HG03135 (cell line): Measurements from ENCODE around the gene GIMAP2.
"Not testable (repeated sequence)": the region's sequence is repeated elsewhere in the genome, so short reads cannot be mapped to it uniquely, and the experiment has no call there.

Experiments used
- ATAC-seq: cut with Tn5 transposase; IDR thresholded peaks from one replicate; pipeline ENCODE4 v1.9.1; 2021; ENCODE audit warnings: mild to moderate bottlenecking, moderate library complexity; ENCODE audit not compliant: unreplicated experiment

GIMAP2 gene

DNA sequence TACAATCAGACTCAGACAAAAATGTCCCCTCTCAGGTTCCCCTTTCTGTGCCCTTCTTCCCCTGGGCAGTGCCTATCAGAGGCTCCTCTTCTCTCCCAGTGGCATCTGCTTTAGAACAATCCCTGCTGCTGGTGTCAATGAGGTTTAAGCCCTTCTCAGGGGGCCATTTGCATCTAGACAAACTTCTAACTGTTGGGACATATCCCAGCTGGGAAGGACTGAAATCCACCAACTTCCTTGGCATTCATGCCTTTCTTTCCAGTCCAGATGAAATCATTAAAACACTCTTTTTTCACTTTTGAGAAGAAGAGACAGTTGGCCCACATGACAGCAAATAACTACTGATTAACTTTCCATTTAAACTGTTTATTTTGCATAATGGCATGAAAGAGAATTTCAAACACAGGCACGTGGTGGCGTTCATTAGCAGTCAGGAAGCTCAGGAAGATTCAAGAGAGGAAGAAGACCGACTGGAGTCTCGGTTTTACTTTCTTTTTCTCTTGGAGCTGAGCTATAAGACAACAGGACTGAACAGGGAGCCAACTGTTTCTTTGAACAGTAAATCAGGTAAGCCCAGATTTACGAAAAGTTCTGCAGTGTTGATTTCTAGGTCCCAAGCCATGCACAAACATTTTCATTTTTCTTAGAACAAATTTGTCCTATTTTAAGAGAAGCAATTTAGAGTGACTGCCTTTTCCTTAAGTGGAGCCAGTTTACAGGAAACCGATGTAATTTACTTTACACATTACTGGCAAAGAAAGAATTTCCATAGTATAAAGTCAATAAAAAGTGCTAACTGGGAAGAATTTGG, at the start of gene GIMAP2:
Gene GIMAP2 (plus strand): TSS at position 488 of the 811 bp plus-strand sequence. CDS start 1,354 bp downstream, outside the sequence.
- ATAC-seq: peak; percentile 97

DNA sequence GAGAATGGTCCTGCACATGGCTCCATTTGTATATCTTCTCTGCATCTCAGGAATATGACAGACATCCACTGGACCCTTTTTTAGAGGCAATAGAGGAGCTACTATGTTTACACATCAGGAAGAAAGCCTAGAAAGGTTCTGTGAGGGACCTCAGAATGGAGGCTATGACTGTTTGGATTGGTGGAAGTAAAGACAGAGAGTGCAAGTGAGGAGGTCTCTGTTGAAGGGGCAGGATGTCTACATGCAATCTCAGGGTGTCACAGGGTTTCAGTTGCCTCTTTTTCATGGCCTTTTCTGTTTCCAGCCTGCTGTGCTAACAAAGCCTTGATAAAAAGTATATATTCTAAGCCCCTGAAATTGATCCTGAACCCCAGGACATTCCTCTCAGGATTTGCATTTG, 43.7 kb upstream of the GIMAP2 start:
- no peak for ATAC-seq

DNA sequence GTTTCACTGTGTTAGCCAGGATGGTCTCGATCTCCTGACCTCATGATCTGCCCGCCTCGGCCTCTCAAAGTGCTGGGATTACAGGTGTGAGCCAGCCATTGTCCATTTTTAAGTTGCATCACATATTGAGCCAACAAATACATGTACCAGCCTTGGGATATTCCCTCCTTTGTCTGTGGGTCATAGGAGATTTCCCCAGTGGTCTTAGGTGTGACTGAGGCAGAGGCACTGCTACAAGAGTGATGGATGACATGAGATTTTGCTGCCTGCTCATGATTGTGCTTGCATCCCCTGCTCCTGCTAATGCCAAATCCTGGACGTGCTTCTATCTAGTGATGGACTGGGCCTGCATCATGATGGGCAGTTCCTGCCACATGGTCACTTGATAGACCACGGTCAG, 42.6 kb upstream of the GIMAP2 start:
- ATAC-seq: no peak

DNA sequence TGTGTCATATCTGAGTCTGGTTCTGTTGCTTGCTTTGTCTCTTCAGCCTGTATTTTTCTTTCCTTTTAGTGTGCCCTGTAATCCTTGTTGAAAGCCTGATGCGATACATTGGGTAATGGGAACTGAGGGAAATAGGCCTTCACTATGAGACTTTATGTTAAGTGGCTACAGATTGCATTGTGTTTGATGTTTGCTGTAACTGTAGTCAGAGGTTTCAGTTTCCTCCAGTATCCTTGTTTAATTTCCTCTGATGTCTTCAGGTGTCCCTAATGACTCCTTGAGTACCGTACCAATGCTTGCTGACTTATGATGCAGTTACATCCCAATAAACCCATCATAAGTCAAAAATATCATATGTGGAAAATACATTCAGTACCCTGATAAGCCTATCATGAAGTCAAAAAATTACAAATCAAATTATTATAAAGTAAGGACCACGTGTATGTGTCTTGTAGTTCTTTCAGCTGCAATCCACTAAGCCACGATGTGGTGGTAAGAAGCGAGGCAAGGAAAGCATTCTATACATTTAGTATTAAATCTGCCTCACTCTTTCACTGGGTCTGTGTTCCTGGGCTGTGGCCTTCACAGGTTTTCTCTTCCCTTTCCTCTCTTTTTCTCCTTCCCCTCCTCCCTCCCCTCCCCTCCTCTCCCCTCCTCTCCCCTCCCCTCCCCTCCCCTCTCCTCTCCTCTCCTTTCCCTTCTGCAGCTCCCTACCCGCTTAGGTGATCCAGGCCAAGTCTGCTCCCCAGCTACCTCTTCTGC, 40.1 kb upstream of the GIMAP2 start:
- no peak for ATAC-seq

DNA sequence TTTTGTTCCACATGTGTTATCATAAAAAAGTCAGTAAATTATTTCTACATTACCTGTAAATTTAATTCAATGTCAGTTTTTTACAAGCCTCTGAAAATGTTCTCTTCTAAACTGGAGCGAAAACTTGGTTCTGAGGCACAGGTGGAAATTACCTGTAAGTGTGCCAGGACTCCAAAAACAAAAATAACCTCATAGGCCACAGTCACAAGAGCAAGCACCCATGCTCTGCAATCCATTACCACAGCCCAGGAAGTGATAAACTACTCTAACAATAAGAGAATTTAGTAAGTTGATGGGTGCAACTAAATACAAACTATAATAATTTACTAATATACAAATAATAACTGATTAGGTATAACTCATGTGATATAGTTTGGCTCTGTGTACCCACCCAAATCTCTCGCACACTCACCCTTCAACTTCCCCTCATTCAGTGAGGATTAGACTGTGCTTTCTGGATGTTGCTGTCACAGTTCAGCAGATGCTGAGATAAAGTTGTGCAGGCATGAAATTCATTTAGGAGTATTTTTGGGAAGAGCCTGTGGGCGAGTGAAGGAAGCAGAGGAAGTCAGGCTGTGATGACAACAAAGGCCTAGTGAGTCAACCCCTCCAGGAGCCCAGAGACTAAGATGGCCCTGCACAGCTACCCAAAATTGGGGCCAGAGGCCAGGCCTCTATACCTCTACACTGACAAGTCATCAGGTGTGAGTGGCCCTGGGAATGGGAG, 37.0 kb upstream of the GIMAP2 start:
- no peak for ATAC-seq

DNA sequence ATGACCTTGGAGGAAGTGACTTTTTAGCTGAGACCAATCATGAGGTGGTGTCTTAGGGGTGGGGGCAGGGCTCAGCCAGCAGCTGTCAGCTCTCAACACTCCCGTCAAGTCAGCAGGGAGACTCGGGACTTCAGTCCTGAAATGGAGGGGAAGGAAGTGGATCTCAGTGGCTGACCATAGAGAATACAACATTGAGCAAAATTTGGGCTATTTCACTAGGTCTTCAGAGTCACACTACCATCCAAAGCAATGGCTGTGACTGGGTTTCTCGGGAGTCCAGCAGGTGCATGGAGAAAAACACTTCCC, 36.5 kb upstream of the GIMAP2 start:
- ATAC-seq: no peak

DNA sequence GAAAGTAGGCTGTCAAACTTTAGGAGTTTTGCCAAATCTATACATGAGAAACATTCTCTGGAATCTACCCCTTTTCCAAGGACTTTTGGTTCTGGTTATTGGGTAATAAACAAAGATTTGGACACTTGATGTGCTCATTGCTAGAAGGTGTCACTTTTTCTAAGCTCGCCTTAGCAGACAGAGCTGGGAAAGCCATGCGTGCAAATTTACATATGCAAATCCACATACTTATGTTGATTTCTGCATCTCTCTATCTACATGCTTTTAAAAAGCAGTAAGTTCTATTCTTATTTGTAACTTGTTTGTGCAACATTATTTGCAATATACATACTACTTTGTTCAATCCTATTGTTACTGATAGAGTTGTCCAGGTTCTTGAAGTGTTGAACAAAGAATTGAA, 30.8 kb upstream of the GIMAP2 start:
- ATAC-seq: no peak

DNA sequence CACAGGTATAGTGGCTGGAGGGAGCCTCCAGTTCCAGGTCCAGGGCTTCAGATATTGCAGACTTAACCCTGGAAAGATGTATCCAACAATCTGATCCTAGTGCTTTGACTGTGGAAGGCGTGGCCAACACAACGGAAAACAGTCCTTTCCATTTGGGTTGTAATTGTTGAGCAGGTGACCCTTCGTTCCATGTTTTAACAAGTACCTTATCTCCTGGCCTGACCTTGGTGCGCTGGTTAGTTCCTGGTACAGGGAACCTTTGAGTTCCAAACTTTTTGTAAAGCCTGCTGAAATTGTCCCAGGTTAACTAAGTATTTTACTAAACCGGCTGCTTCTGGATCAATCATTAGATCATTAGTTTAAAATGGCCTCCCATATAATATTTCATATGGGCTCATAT, 29.5 kb upstream of the GIMAP2 start:
- ATAC-seq: no peak

DNA sequence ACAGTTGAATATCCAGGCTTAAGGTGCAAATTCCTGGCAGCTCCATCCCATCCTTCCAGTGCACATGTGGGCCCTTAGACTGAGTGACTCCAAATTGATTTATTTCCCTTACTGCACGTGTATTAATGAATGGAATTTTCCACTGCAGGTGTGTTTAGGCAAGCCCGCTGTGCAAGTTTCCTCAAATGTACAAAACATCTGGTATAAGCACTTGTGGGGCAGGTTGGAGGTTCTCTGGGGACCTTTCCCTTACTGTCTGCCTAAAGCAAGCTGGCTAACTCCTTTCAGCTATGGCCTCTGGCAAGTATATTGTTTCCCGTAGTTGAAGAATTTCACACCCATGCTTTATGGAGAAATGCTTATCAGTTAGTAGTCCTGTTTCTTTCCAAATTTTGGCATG, 28.0 kb upstream of the GIMAP2 start:
- ATAC-seq: no peak

DNA sequence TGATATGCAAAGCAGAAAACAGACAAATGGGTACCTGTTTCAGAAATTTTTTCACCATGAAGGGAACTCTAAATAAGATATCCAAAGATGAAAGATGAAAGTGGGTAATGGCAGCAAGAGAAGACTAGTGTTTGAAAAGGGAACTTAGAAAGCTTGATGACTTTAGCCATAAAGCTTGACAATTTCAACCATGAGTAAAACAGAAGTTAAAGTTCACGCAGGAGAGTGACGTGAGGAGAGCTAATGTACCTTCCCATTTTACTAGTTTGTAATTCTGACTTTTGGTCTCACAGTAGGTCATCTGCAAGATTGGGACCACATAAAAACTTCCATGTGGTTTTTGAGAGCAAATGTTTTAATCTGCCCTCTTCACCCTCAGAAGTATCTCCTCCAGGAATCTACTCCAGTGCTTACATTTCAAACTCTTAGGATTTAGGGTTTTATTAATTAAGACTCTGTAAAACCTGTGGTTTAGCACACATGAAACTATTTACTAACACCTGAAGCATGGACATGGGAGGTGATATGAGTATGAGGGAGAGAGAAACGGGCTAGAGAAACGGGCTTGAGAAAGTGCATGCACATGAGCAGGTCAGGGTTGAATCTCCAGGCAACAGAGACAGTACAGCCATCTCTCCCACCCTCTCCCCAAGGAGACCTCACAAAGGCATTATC, 24.4 kb upstream of the GIMAP2 start:
- ATAC-seq: no peak

DNA sequence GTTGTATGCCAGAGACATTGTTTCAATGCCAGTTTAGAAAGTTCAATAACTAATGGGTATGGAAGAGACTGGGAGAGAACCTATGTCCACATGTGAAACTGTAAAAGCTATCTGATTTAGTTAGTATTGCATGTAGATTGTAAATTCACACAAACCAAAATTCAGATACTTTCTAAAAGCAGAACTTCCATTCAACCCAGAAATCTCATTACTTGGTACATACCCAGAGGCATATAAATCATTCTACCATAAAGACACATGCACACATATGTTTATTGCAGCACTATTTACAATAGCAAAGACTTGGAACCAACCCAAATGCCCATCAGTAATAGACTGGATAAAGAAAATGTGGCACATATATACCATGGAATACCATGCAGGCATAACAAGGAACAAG, 22.7 kb upstream of the GIMAP2 start:
- not testable (repeated sequence) for ATAC-seq

DNA sequence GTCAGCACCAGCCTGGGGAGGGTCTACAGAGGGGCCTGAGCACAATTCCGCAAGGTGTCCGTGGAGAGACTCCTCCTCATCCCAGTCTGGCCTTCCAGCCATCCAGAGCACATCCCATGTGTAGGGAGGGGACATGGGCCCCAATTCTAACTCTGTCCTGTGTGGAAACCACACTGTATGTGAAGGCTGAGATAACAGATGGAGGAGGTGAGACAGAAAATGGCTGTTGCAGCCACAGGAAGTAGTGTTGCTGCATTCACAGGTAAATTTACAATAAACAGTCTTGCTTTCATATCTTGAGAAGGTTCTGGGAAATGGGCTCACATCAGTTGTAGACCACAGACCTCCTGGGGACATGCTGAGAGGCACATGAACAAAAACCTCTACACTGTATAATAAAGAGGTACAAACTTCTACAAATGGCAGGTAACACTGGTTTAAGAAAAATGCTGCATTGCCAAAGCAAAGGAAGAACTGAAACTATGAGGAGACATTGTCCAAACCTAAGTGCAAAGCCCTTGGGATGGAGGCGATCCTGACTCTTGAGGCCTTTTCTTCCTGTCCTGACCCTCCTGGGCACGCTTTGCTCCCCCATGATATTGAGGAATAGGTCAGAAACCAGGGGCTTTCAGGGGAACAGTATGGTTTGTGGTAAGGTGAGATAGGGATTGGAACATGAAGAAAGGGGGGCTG, 21.6 kb upstream of the GIMAP2 start:
- peak; percentile 34 for ATAC-seq

DNA sequence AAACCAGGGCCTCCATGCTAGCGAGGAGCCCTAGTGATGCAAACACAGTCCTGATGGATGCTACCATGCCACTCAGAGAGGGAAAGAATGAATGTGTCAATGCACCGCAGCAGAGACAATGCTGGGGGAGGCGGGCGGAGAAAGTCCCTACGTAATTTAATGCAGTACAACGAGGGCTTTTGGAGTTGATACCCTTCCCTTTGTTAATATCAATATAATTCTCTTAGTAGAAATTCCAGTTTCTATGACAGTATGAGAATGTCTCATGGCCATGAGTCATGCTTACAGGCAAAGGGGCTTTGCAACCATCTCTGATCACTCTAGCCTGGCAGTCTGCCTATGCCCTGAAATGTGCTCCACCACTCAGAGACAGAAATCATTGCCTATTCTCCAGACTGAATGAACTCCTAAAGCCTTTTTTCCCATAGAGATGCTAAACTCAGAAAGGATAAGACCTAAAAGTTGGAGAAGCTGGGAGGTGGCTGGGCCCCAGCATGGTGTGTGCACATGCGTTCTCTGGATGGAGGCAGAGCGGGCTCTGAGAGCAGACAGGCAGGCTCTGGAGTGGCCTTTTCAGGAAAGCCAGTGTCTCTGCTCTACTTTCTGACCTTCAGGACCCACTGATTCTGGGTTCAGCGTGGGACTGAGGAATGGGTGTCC, 20.3 kb upstream of the GIMAP2 start:
- no peak for ATAC-seq

DNA sequence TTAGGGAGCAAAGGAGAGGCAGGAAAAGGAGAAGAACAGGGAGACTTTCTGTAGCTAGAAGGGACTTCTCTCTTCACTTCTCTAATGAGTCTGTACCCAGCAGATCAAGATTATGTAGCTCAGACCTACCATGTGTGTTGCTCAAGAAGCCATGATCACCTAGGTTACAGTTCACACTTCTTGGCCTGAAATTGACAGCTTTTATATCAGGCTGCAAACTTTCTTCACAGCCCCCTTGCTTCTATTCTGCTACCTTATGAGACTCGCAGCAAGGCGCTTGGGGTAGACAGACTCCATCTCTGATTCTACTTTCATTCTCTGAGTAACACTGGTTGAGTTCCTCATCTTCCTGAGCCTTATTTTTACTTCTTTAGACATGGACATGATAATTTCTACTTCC, 19.6 kb upstream of the GIMAP2 start:
- ATAC-seq: no peak

DNA sequence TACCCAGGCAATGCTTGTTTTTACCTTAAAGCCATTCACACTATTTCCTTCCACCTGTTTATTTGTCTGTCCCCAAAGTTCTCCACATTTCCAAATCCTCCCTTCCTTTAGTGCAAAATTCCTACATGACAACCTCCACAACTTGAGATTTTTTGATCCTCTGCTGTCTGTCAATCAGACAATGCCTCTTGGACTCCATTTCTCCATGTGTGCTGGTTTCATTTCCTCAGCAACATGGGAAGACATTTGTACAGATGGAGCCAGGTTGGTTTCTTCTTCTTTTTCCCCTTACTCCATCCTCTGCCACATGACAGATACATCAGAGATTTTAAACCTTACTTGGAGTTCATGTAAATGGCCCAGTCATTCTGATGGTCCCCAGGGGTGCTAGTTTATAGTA, 19.1 kb upstream of the GIMAP2 start:
- ATAC-seq: no peak

DNA sequence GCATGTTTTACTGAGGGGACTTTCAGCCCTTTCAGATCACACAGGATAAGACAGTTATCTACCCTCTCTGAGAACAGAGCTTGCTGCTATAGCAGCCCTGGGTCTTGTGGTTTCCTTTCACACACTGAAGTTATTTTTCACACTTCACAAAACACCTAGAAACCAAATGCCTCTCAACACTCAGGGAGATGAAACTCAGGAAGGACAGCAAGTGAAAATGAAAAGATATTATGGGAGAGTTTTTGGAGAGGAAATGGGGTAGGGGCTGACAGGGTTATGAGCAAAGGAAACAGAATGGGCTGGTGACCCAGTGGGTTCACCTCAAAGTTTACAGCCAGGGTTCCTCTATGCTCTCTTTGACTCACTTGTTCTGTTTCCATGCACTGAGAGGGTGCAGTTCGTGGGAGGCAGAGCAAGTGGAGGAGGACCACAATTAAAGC, 17.0 kb upstream of the GIMAP2 start:
- ATAC-seq: peak; percentile 75

DNA sequence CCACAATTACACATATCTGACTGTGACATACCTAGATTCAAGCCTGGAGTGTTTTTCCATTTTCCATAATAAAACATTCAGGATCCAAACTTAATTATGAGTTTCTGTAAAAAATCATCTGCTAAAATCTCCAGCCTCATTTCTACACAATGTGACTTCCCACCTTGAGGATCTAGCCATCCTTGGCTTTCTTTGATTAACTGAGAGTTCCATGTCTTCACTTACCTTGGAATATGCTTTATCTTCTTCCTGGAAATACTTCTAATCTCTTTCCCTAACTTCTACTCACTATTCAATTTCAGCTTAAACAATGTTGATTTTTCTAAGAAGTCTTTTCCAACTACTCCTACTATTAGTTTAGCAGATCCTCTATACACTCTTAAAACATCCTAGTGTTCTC, 16.5 kb upstream of the GIMAP2 start:
- no peak for ATAC-seq

DNA sequence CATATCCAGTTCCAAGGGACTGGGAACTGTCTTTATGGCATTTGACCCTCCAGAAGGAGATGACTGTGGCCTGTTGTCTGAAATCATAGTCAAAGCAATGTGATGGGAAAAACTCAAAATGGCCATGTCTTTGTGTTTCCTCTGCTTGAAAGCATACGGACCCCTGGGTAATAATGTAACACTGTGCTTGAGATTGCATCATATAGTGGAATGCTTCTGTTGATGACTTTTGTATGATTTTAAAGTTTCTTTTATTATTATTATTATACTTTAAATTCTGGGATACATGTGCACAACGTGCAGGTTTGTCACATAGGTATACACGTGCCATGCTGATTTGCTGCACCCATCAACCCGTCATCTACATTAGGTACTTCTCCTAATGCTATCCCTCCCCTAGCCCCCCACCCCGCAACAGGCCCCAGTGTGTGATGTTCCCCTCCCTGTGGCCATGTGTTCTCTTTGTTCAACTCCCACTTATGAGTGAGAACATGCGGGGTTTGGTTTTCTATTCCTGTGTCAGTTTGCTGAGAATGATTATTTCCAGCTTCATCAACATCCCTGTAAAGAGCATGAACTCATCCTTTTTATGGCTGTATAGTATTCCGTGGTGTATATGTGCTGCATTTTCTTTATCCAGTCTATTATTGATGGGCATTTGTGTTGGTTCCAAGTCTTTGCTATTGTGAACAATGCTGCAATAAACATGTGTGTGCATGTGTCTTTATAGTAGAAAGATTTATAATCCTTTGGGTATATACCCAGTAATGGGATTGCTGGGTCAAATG, 13.5 kb upstream of the GIMAP2 start:
- ATAC-seq: not testable (repeated sequence)

DNA sequence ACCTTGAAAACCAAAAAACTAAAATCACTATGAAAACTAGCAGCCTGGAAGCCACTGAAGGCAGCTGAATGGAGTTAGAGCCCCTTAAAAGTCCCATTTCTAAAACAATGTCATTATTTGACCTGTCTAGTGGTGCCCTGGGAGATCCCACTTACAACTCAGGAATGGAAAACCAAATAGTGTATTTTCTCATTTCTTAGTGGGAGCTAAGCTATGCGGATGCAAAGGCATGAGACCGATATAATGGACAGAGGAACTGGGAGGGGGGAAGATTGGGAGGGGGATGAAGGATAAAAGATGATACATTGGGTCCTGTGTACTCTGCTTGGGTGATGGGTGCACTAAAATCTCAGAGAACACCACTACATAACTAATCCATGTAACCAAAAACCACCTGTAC, 9.8 kb upstream of the GIMAP2 start:
- no peak for ATAC-seq
